SK-N-SH treated with all-trans-retinoic acid at 6 μM for 48 hours (cell line): ENCODE measurements around the gene ADGRV1.

Experiments used
- ATAC-seq: fragments of 200-7000 bp; cut with Tn5 transposase; 3 replicates; pipeline ENCODE4 v1.9.1; 2020; ENCODE audit warnings: mild to moderate bottlenecking, moderate library complexity
- ARNTL ChIP-seq: fragments of 450-650 bp; formaldehyde crosslinking; IDR thresholded peaks from 2 replicates; pipeline ENCODE4 v1.5.0; 2020; ENCODE audit warnings: low read depth, mild to moderate bottlenecking, moderate library complexity, borderline replicate concordance
- BACH2 ChIP-seq: fragments of 250-450 bp; sonication (Bioruptor Pico); IDR thresholded peaks from 2 replicates; pipeline ENCODE4 v1.9.0; 2021; ENCODE audit warnings: mild to moderate bottlenecking, borderline replicate concordance
- CSDC2 ChIP-seq: fragments of 250-450 bp; sonication (Bioruptor Pico); IDR thresholded peaks from 2 replicates; pipeline ENCODE4 v1.5.0; 2020; ENCODE audit warnings: mild to moderate bottlenecking, moderate library complexity
- CSRNP3 ChIP-seq: fragments of 250-450 bp; sonication (Bioruptor Pico); IDR thresholded peaks from 2 replicates; pipeline ENCODE4 v1.5.1; 2021; ENCODE audit warnings: mild to moderate bottlenecking, moderate library complexity
- ESRRG ChIP-seq: fragments of 250-450 bp; sonication (Bioruptor Pico); IDR thresholded peaks from 2 replicates; pipeline ENCODE4 v1.6.1; 2021; ENCODE audit warnings: mild to moderate bottlenecking
- GLIS3 ChIP-seq: fragments of 250-450 bp; sonication (Bioruptor Pico); IDR thresholded peaks from 2 replicates; pipeline ENCODE4 v1.5.0; 2020; ENCODE audit warnings: mild to moderate bottlenecking, moderate library complexity
- ISL1 ChIP-seq: fragments of 250-450 bp; sonication (Bioruptor Pico); IDR thresholded peaks from 2 replicates; pipeline ENCODE4 v2.1.2; 2022; ENCODE audit warnings: mild to moderate bottlenecking, moderate library complexity
- OSR1 ChIP-seq: fragments of 250-450 bp; sonication (Bioruptor Pico); IDR thresholded peaks from 2 replicates; pipeline ENCODE4 v1.8.0; 2022; ENCODE audit warnings: moderate library complexity, mild to moderate bottlenecking, inconsistent platforms
- PATZ1 ChIP-seq: fragments of 250-450 bp; sonication (Bioruptor Pico); IDR thresholded peaks from 2 replicates; pipeline ENCODE4 v1.8.0; 2020; ENCODE audit warnings: mild to moderate bottlenecking, moderate library complexity, borderline replicate concordance
- POU6F1 ChIP-seq: fragments of 250-450 bp; sonication (Bioruptor Pico); IDR thresholded peaks from 2 replicates; pipeline ENCODE4 v1.8.0; 2021; ENCODE audit warnings: low read depth, mild to moderate bottlenecking, moderate library complexity, borderline replicate concordance
- PPARA ChIP-seq: fragments of 250-450 bp; sonication (Bioruptor Pico); IDR thresholded peaks from 2 replicates; pipeline ENCODE4 v1.5.0; 2020; ENCODE audit warnings: mild to moderate bottlenecking, borderline replicate concordance
- RARB ChIP-seq: fragments of 250-450 bp; sonication (Bioruptor Pico); IDR thresholded peaks from 2 replicates; pipeline ENCODE4 v1.8.0; 2021; ENCODE audit warnings: mild to moderate bottlenecking, moderate library complexity
- SNAI2 ChIP-seq: fragments of 250-450 bp; sonication (Bioruptor Pico); IDR thresholded peaks from 2 replicates; pipeline ENCODE4 v1.5.0; 2020; ENCODE audit warnings: mild to moderate bottlenecking, moderate library complexity
- TCF4 ChIP-seq: fragments of 250-450 bp; sonication (Bioruptor Pico); IDR thresholded peaks from 2 replicates; pipeline ENCODE4 v1.8.0; 2021; ENCODE audit warnings: mild to moderate bottlenecking, moderate library complexity, borderline replicate concordance
- TOX ChIP-seq: fragments of 250-450 bp; sonication (Bioruptor Pico); IDR thresholded peaks from 2 replicates; pipeline ENCODE4 v1.8.0; 2021; ENCODE audit warnings: mild to moderate bottlenecking, moderate library complexity, borderline replicate concordance
- TSHZ2 ChIP-seq: fragments of 250-450 bp; sonication (Bioruptor Pico); IDR thresholded peaks from 2 replicates; pipeline ENCODE4 v1.5.0; 2020; ENCODE audit warnings: mild to moderate bottlenecking, moderate library complexity
- ZC3H10 ChIP-seq: fragments of 250-450 bp; sonication (Bioruptor Pico); IDR thresholded peaks from 2 replicates; pipeline ENCODE4 v1.5.1; 2021; ENCODE audit warnings: mild to moderate bottlenecking, moderate library complexity
- ZFP3 ChIP-seq: fragments of 250-450 bp; sonication (Bioruptor Pico); IDR thresholded peaks from 2 replicates; pipeline ENCODE4 v1.5.0; 2020; ENCODE audit warnings: mild to moderate bottlenecking, moderate library complexity
- ZFP30 ChIP-seq: fragments of 450-650 bp; formaldehyde crosslinking; IDR thresholded peaks from 2 replicates; pipeline ENCODE4 v1.5.0; 2022; ENCODE audit warnings: mild to moderate bottlenecking, moderate library complexity
- ZNF565 ChIP-seq: fragments of 450-650 bp; formaldehyde crosslinking; conservative IDR thresholded peaks from 2 replicates; pipeline ENCODE4 v1.5.0; 2020; ENCODE audit warnings: low read depth, mild to moderate bottlenecking, moderate library complexity
- ZNF70 ChIP-seq: fragments of 450-650 bp; formaldehyde crosslinking; IDR thresholded peaks from 2 replicates; pipeline ENCODE4 v1.5.0; 2020; ENCODE audit warnings: mild to moderate bottlenecking, moderate library complexity
- ZNF8 ChIP-seq: fragments of 450-650 bp; formaldehyde crosslinking; IDR thresholded peaks from 2 replicates; pipeline ENCODE4 v1.5.0; 2020; ENCODE audit warnings: mild to moderate bottlenecking, moderate library complexity

ADGRV1 gene

GRCh38 chr5:90581956-90582355, 23.4 kb downstream of the ADGRV1 start:
- no peak for ATAC-seq
- TF ChIP-seq PATZ1 (no peak), RARB (CRISPR knock-in tag) (no peak), POU6F1 (CRISPR knock-in tag) (no peak), ZFP30 (no peak), OSR1 (CRISPR knock-in tag) (no peak), TCF4 (no peak), TSHZ2 (CRISPR knock-in tag) (no peak), SNAI2 (CRISPR knock-in tag) (no peak), ZNF8 (no peak), ESRRG (CRISPR knock-in tag) (no peak), ZFP3 (CRISPR knock-in tag) (no peak), ARNTL (CRISPR knock-in tag) (no peak), PPARA (CRISPR knock-in tag) (no peak), ISL1 (CRISPR knock-in tag) (no peak), GLIS3 (CRISPR knock-in tag) (no peak), BACH2 (no peak), ZNF565 (CRISPR knock-in tag) (no peak), CSRNP3 (no peak), TOX (CRISPR knock-in tag) (no peak)
- TF ChIP-seq, all 23 proteins: peak for 0

- ATAC-seq: no peak
- TF ChIP-seq ZNF70 (CRISPR knock-in tag) (no peak), ARNTL (CRISPR knock-in tag) (no peak), ZFP30 (no peak), TOX (CRISPR knock-in tag) (no peak), GLIS3 (CRISPR knock-in tag) (no peak), CSRNP3 (no peak), ZFP3 (CRISPR knock-in tag) (no peak)
These were observed 26.9 kb downstream of the ADGRV1 start for GRCh38 chr5:90585337-90585986.

- no peak for ATAC-seq
- TF ChIP-seq SNAI2 (CRISPR knock-in tag) (no peak), PATZ1 (no peak), ZFP30 (no peak), ZFP3 (CRISPR knock-in tag) (no peak), ARNTL (CRISPR knock-in tag) (no peak), ZNF70 (CRISPR knock-in tag) (no peak), TCF4 (no peak), CSDC2 (no peak), BACH2 (no peak), OSR1 (CRISPR knock-in tag) (no peak), ZC3H10 (CRISPR knock-in tag) (no peak), RARB (CRISPR knock-in tag) (no peak), TOX (CRISPR knock-in tag) (no peak), TSHZ2 (CRISPR knock-in tag) (no peak), ZNF565 (CRISPR knock-in tag) (no peak), ESRRG (CRISPR knock-in tag) (no peak)
These were observed 27.9 kb downstream of the ADGRV1 start for GRCh38 chr5:90586469-90586868.
